DMS 273 (cell line): ENCODE results near the gene JMJD4.
"Not testable (repeated sequence)": the region's sequence is repeated elsewhere in the genome, so short reads cannot be mapped to it uniquely, and the experiment has no call there.

ENCODE experiments used
- DNase-seq: peaks from one replicate; lab custom pipeline; 2025; ENCODE audit not compliant: unreplicated experiment; lab: John Stamatoyannopoulos, UW

The JMJD4 gene

DNA sequence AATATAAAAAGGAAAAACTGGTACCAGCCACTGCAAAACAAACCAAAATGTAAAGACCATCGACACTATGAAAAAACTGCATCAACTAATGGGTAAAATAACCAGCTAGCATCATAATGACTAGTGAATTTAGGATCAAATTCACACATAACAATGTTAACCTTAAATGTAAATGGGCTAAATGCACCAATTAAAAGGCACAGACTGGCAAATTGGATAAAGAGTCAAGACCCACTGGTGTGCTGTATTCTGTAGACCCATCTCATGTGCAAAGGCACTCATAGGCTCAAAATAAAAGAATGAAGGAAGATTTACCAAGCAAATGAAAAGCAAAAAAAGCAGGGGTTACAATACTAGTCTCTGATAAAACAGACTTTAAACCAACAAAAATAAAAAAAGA lies 33.5 kb downstream of the JMJD4 start:
- not testable (repeated sequence) for DNase-seq

DNA sequence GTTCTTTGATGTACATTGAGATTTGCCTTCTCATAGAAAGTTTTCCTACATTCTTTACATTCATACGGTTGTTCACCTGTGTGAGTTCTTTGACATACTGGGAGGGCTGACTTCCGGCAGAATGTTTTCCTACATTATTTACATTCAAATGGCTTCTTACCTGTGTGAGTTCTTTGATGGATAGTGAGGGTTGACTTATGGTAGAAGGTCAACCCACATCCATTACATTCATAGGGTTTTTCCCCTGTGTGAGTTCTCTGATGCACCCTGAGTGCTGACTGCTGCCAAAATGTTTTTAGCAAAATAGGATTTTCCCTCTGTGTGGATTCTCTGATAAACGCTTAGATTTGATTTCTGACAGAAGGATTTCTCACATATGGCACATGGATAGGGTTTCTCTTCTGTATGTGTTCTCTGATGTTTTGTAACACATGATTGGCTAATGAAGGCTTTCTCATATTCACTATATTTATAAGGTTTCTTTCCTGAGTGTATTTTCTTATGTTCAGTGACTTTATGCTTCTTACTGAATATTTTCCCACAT lies 37.7 kb downstream of the JMJD4 start:
- no peak for DNase-seq

DNA sequence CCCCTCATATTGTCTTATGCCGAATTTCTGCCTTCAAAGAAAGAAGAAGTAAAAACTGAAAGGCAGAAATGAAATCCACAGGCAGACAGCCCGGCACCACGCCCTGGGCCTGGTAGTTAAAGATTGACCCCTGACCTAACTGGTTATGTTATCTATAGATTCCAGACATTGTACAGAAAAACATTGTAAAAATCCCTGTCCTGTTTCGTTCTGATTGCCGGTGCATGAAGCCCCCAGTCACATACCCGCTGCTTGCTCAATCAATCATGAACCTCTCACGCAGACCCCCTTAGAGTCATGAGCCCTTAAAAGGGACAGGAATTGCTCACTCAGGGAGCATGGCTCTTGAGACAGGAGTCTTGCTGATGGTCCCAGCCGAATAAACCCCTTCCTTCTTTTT lies 49.3 kb downstream of the JMJD4 start:
- DNase-seq = no peak
